Neural cell (in vitro differentiated cells): ENCODE measurements around the gene CEBPB. TPM values are rescaled to one million over a fixed set of nuclear protein-coding genes. Genes with fewer than 3 reads are reported as not detected.

Experiments used
- H2AFZ ChIP-seq: fragments of 200-600, 300-800 bp; sonication (generic), shearing (Covaris generic); 2 replicates; pipeline ENCODE4 v1.6.0; 2014; ENCODE audit warnings: low read depth, mild to moderate bottlenecking, antibody characterized with exemption, low read length, moderate library complexity
- H3F3A ChIP-seq: fragments of 200-600 bp; shearing (Covaris generic); 2 replicates; pipeline ENCODE4 v1.6.1; 2016; ENCODE audit warnings: mild to moderate bottlenecking, moderate library complexity, mixed read lengths, antibody characterized with exemption, low read length; ENCODE audit not compliant: insufficient read depth, poor library complexity, severe bottlenecking
- H3K27ac ChIP-seq: fragments of 200-600, 300-800 bp; sonication (generic), shearing (Covaris generic); 2 replicates; pipeline ENCODE4 v1.5.1; 2014; ENCODE audit warnings: mild to moderate bottlenecking, low read length, moderate library complexity
- H3K27me3 ChIP-seq: fragments of 300-800, 200-600 bp; sonication (generic), shearing (Covaris generic); 2 replicates; pipeline ENCODE4 v1.6.0; 2014; ENCODE audit warnings: mild to moderate bottlenecking, low read depth, low read length, moderate library complexity; ENCODE audit not compliant: insufficient read depth
- H3K36me3 ChIP-seq: fragments of 300-800, 200-600 bp; sonication (generic), shearing (Covaris generic); 2 replicates; pipeline ENCODE4 v1.5.1; 2014; ENCODE audit warnings: mild to moderate bottlenecking, antibody characterized with exemption, low read length, moderate library complexity; ENCODE audit not compliant: insufficient read depth
- H3K4me2 ChIP-seq: fragments of 300-800, 200-600 bp; sonication (generic), shearing (Covaris generic); 2 replicates; pipeline ENCODE4 v1.6.0; 2014; ENCODE audit warnings: mild to moderate bottlenecking, low read length
- H3K4me3 ChIP-seq: fragments of 300-800, 200-600 bp; sonication (generic), shearing (Covaris generic); 2 replicates; pipeline ENCODE4 v1.5.1; 2014; ENCODE audit warnings: mild to moderate bottlenecking, low read length, moderate library complexity
- H3K79me2 ChIP-seq: fragments of 200-600 bp; shearing (Covaris generic); replicated peaks from 2 replicates; pipeline ENCODE4 v1.6.0; 2014; ENCODE audit warnings: mild to moderate bottlenecking, low read length, moderate library complexity; ENCODE audit not compliant: insufficient read depth
- H3K9ac ChIP-seq: fragments of 300-800, 200-600 bp; sonication (generic), shearing (Covaris generic); 2 replicates; pipeline ENCODE4 v1.6.1; 2016; ENCODE audit warnings: mild to moderate bottlenecking, low read length, mixed read lengths
- H3K9me2 ChIP-seq: fragments of 200-600 bp; shearing (Covaris generic); 2 replicates; pipeline ENCODE4 v1.6.1; 2016; ENCODE audit warnings: mild to moderate bottlenecking, low read length, mixed read lengths; ENCODE audit not compliant: insufficient read depth
- H3K9me3 ChIP-seq: fragments of 200-600, 300-800 bp; sonication (generic), shearing (Covaris generic); 2 replicates; pipeline ENCODE4 v1.6.1; 2016; ENCODE audit warnings: mild to moderate bottlenecking, mixed run types, low read length, moderate library complexity, mixed read lengths
- H4K20me1 ChIP-seq: fragments of 200-600 bp; shearing (Covaris generic); 2 replicates; pipeline ENCODE4 v1.6.1; 2016; ENCODE audit warnings: mild to moderate bottlenecking, mixed run types; ENCODE audit not compliant: insufficient read depth
- EP300 ChIP-seq: fragments of 450-650 bp; conservative IDR thresholded peaks from 2 replicates; pipeline ENCODE4 v1.6.1; 2014; ENCODE audit warnings: antibody characterized with exemption, mild to moderate bottlenecking, moderate library complexity; ENCODE audit not compliant: poor library complexity, severe bottlenecking
- EZH2 ChIP-seq: fragments of 200-600, 300-800 bp; shearing (Covaris generic), sonication (generic); IDR thresholded peaks from 2 replicates; pipeline ENCODE4 v1.6.1; 2014; ENCODE audit warnings: antibody characterized with exemption, low read length, borderline replicate concordance, mild to moderate bottlenecking; ENCODE audit not compliant: insufficient read depth, poor library complexity, severe bottlenecking
- MXI1 ChIP-seq: fragments of 450-650 bp; conservative IDR thresholded peaks from 2 replicates; pipeline ENCODE4 v1.6.1; 2014; ENCODE audit warnings: antibody characterized with exemption, mild to moderate bottlenecking; ENCODE audit not compliant: poor library complexity, severe bottlenecking
- POLR2AphosphoS5 ChIP-seq: IDR thresholded peaks from 2 replicates; pipeline ENCODE4 v1.6.1; 2012
- RAD21 ChIP-seq: fragments of 450-650 bp; conservative IDR thresholded peaks from 2 replicates; pipeline ENCODE4 v1.6.1; 2014; ENCODE audit warnings: antibody characterized with exemption, mild to moderate bottlenecking, moderate library complexity
- SMC3 ChIP-seq: fragments of 450-650 bp; conservative IDR thresholded peaks from 2 replicates; pipeline ENCODE4 v1.6.1; 2014; ENCODE audit warnings: antibody characterized with exemption, mild to moderate bottlenecking, moderate library complexity; ENCODE audit not compliant: poor library complexity
- TAF1 ChIP-seq: IDR thresholded peaks from 2 replicates; pipeline ENCODE4 v1.6.1; 2012; ENCODE audit warnings: low read depth
- polyA plus RNA-seq: library from polyadenylated mRNA; depleted of rRNA; stranded (reverse); fragments of >200 nt; gene quantifications from 2 replicates; pipeline ENCODE4 v1.2.3, GENCODE V29; 2014
- TF ChIP-seq, protein P1 (sequence below): IDR thresholded peaks from 2 replicates; pipeline ENCODE4 v1.6.1; 2012; ENCODE audit warnings: borderline replicate concordance
- TF ChIP-seq, protein P2 (sequence below): fragments of 450-650 bp; IDR thresholded peaks from 2 replicates; pipeline ENCODE4 v1.5.1; 2014; ENCODE audit warnings: antibody characterized with exemption, mild to moderate bottlenecking, moderate library complexity; ENCODE audit not compliant: poor library complexity, severe bottlenecking

The CEBPB gene
- polyA plus RNA-seq, 1 donor from 2014 or later = 0.59 TPM

DNA sequence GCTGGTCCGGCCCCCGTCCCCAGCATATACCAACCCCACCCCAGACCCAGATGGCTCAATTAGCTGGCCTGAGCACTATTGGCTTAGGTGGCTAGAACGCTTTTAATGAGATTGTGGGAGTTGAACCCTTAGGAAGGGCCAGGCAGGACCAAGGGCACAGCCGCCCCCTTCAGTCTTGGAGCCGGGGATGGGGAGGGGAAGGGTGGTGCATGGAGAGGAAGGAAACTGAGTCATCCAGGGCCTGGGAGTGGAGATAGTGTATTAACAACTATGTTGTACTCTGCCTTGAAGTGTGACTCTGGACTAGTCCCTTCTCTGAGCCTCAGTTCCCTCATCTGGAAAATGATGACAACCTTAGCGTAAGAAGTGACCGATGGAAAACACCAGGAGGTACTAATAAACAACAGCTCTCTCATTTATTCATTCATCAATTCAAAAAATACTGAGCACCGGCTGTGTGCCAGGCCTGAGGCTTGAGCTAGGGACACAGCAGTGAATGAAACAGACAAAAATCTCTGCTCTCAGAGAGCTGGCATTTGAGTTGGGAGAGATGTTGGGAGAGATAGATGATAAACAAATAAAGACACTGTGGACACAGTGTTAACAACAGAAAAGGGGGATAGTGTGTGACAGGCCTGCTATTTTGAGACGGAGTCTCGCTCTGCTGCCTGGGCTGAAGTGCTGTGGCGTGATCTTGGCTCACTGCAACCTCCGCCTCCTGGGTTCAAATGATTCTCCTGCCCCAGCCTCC lies 48.6 kb upstream of the CEBPB start:
- Histone ChIP-seq H3K27me3 (no peaks in the 10 kb centered on the region), H3K4me3 (no peak overlapping the region), H3K9me3 (no peaks in the 10 kb centered on the region), H2AFZ (no peak overlapping the region), H3K27ac (no peak overlapping the region), H3K79me2 (no peaks in the 10 kb centered on the region), H3F3A (no peaks in the 10 kb centered on the region), H4K20me1 (no peaks in the 10 kb centered on the region), H3K9ac (no peak overlapping the region), H3K9me2 (no peaks in the 10 kb centered on the region), H3K4me2 (no peak overlapping the region), H3K36me3 (peaks cover 8% of the 10 kb centered on the region)
- TF ChIP-seq EP300 (no peak), RAD21 (no peak), SMC3 (no peak)

DNA sequence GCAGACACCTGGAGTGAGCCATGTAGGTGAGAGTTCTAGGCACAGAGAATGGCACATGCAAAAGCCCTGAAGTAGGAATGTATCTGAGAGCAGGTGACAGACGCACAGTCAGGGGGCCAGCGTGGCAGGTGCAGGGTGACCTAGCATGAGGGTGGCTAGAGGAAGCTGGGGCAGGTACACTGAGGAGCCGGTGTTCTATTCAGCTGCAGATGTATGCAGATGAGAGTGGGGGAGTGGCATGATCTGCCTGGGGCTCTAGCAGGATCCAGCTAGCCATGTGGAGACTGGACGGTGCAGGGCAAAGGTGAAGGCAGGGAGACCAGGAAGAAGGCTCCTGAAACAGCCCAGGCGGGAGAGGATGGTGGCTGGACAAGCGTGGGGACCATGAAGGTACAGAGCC lies 47.8 kb upstream of the CEBPB start:
- no peak overlapping the region for H3K9ac ChIP-seq
- H4K20me1 ChIP-seq = no peaks in the 10 kb centered on the region
- H3K4me3 ChIP-seq = no peak overlapping the region
- H2AFZ ChIP-seq = no peak overlapping the region
- no peaks in the 10 kb centered on the region for H3K9me2 ChIP-seq
- no peaks in the 10 kb centered on the region for H3K9me3 ChIP-seq
- H3K27ac ChIP-seq = no peak overlapping the region
- no peak for TF ChIP-seq EZH2
- no peak for TF ChIP-seq TAF1
- TF ChIP-seq RAD21 = no peak
- TF ChIP-seq EP300 = no peak
- TF ChIP-seq, protein P1, sequence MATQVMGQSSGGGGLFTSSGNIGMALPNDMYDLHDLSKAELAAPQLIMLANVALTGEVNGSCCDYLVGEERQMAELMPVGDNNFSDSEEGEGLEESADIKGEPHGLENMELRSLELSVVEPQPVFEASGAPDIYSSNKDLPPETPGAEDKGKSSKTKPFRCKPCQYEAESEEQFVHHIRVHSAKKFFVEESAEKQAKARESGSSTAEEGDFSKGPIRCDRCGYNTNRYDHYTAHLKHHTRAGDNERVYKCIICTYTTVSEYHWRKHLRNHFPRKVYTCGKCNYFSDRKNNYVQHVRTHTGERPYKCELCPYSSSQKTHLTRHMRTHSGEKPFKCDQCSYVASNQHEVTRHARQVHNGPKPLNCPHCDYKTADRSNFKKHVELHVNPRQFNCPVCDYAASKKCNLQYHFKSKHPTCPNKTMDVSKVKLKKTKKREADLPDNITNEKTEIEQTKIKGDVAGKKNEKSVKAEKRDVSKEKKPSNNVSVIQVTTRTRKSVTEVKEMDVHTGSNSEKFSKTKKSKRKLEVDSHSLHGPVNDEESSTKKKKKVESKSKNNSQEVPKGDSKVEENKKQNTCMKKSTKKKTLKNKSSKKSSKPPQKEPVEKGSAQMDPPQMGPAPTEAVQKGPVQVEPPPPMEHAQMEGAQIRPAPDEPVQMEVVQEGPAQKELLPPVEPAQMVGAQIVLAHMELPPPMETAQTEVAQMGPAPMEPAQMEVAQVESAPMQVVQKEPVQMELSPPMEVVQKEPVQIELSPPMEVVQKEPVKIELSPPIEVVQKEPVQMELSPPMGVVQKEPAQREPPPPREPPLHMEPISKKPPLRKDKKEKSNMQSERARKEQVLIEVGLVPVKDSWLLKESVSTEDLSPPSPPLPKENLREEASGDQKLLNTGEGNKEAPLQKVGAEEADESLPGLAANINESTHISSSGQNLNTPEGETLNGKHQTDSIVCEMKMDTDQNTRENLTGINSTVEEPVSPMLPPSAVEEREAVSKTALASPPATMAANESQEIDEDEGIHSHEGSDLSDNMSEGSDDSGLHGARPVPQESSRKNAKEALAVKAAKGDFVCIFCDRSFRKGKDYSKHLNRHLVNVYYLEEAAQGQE = no peak
- no peak for TF ChIP-seq MXI1
- no peak for TF ChIP-seq SMC3
- TF ChIP-seq, protein P2, sequence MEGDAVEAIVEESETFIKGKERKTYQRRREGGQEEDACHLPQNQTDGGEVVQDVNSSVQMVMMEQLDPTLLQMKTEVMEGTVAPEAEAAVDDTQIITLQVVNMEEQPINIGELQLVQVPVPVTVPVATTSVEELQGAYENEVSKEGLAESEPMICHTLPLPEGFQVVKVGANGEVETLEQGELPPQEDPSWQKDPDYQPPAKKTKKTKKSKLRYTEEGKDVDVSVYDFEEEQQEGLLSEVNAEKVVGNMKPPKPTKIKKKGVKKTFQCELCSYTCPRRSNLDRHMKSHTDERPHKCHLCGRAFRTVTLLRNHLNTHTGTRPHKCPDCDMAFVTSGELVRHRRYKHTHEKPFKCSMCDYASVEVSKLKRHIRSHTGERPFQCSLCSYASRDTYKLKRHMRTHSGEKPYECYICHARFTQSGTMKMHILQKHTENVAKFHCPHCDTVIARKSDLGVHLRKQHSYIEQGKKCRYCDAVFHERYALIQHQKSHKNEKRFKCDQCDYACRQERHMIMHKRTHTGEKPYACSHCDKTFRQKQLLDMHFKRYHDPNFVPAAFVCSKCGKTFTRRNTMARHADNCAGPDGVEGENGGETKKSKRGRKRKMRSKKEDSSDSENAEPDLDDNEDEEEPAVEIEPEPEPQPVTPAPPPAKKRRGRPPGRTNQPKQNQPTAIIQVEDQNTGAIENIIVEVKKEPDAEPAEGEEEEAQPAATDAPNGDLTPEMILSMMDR = no peak
- no peak for TF ChIP-seq POLR2AphosphoS5
- no peaks in the 10 kb centered on the region for H3K27me3 ChIP-seq
- H3F3A ChIP-seq = no peaks in the 10 kb centered on the region
- H3K36me3 ChIP-seq = peaks cover 8% of the 10 kb centered on the region
- no peaks in the 10 kb centered on the region for H3K79me2 ChIP-seq
- H3K4me2 ChIP-seq = no peak overlapping the region
